KOPT-K1 (cell line): ENCODE measurements around the gene ENDOV.

Source experiments
- H3K27ac ChIP-seq: fragments of 200-600 bp; sonication (generic); 2 replicates; pipeline ENCODE4 v1.5.1; 2016; ENCODE audit warnings: antibody characterized with exemption, mild to moderate bottlenecking, low read depth, low read length; ENCODE audit not compliant: poor library complexity, severe bottlenecking
- H3K36me3 ChIP-seq: fragments of 200-600 bp; sonication (generic); 2 replicates; pipeline ENCODE4 v1.5.1; 2017; ENCODE audit warnings: antibody characterized with exemption, mild to moderate bottlenecking, low read length, moderate library complexity; ENCODE audit not compliant: insufficient read depth
- H3K9me3 ChIP-seq: fragments of 200-600 bp; sonication (generic); 2 replicates; pipeline ENCODE4 v1.5.1; 2017; ENCODE audit warnings: antibody characterized with exemption, low read length, mild to moderate bottlenecking; ENCODE audit not compliant: insufficient read depth, poor library complexity, severe bottlenecking

Gene ENDOV

GRCh38 chr17:80382446-80382845, 32.5 kb upstream of the ENDOV start:
- peaks cover 100% of the 10 kb centered on the region for H3K36me3 ChIP-seq
- no peak overlapping the region for H3K27ac ChIP-seq
- no peaks in the 10 kb centered on the region for H3K9me3 ChIP-seq

GRCh38 chr17:80382956-80383355, 32.0 kb upstream of the ENDOV start:
- Histone ChIP-seq H3K9me3 (no peaks in the 10 kb centered on the region), H3K27ac (no peak overlapping the region), H3K36me3 (peaks cover 100% of the 10 kb centered on the region)

GRCh38 chr17:80384078-80384960, 30.6 kb upstream of the ENDOV start:
- Histone ChIP-seq H3K27ac (no peak overlapping the region), H3K9me3 (no peaks in the 10 kb centered on the region), H3K36me3 (peaks cover 100% of the 10 kb centered on the region)

- Histone ChIP-seq H3K27ac (no peak overlapping the region), H3K36me3 (peaks cover 100% of the 10 kb centered on the region), H3K9me3 (no peaks in the 10 kb centered on the region)
Measured at GRCh38 chr17:80385046-80385445, 29.9 kb upstream of the ENDOV start.

- Histone ChIP-seq H3K27ac (no peak overlapping the region), H3K36me3 (peaks cover 100% of the 10 kb centered on the region), H3K9me3 (no peaks in the 10 kb centered on the region)
Measured at GRCh38 chr17:80386341-80386740, 28.6 kb upstream of the ENDOV start.

GRCh38 chr17:80387071-80387470, 27.9 kb upstream of the ENDOV start:
- peaks cover 100% of the 10 kb centered on the region for H3K36me3 ChIP-seq
- no peak overlapping the region for H3K27ac ChIP-seq
- no peaks in the 10 kb centered on the region for H3K9me3 ChIP-seq

GRCh38 chr17:80388175-80388574, 26.8 kb upstream of the ENDOV start:
- H3K9me3 ChIP-seq, result no peaks in the 10 kb centered on the region
- H3K27ac ChIP-seq, result no peak overlapping the region
- peaks cover 100% of the 10 kb centered on the region for H3K36me3 ChIP-seq

- peaks cover 100% of the 10 kb centered on the region for H3K36me3 ChIP-seq
- H3K9me3 ChIP-seq, result no peaks in the 10 kb centered on the region
- no peak overlapping the region for H3K27ac ChIP-seq
Measured at GRCh38 chr17:80388601-80389000, 26.4 kb upstream of the ENDOV start.

- Histone ChIP-seq H3K36me3 (peaks cover 100% of the 10 kb centered on the region), H3K27ac (no peak overlapping the region), H3K9me3 (no peaks in the 10 kb centered on the region)
Measured at GRCh38 chr17:80389011-80389995, 25.7 kb upstream of the ENDOV start.

- peaks cover 81% of the 10 kb centered on the region for H3K36me3 ChIP-seq
- H3K27ac ChIP-seq, result no peak overlapping the region
- no peaks in the 10 kb centered on the region for H3K9me3 ChIP-seq
Measured at GRCh38 chr17:80393241-80393890, 21.6 kb upstream of the ENDOV start.

GRCh38 chr17:80393961-80394360, 21.0 kb upstream of the ENDOV start:
- peaks cover 75% of the 10 kb centered on the region for H3K36me3 ChIP-seq
- no peaks in the 10 kb centered on the region for H3K9me3 ChIP-seq
- no peak overlapping the region for H3K27ac ChIP-seq

GRCh38 chr17:80394629-80395216, 20.2 kb upstream of the ENDOV start:
- Histone ChIP-seq H3K9me3 (no peaks in the 10 kb centered on the region), H3K27ac (no peak overlapping the region), H3K36me3 (peaks cover 68% of the 10 kb centered on the region)

- H3K27ac ChIP-seq, result no peak overlapping the region
- no peaks in the 10 kb centered on the region for H3K9me3 ChIP-seq
- H3K36me3 ChIP-seq, result peaks cover 59% of the 10 kb centered on the region
Measured at GRCh38 chr17:80395402-80396151, 19.4 kb upstream of the ENDOV start.
